Suprapubic skin (tissue), 3 donors: ENCODE results near the gene KRTAP3-2.

ENCODE experiments used
- POLR2A ChIP-seq, 2 donors: fragments of 450-650 bp; IDR thresholded peaks; one replicate each; pipeline ENCODE4 v1.6.1; 2017; ENCODE audit warnings: antibody characterized with exemption in 2 of 2, mild to moderate bottlenecking in 2 of 2, moderate library complexity in 2 of 2
- TF ChIP-seq, protein P1 (sequence below), 2 donors: fragments of 200-600 bp in 1 of 2; fragments of 450-650 bp in 1 of 2; sonication (generic) in 1 of 2; IDR thresholded peaks; one replicate each; pipeline ENCODE4 v1.5.1; 2016 to 2019; ENCODE audit warnings: antibody characterized with exemption in 2 of 2, mild to moderate bottlenecking in 1 of 2, moderate library complexity in 1 of 2

DNA sequence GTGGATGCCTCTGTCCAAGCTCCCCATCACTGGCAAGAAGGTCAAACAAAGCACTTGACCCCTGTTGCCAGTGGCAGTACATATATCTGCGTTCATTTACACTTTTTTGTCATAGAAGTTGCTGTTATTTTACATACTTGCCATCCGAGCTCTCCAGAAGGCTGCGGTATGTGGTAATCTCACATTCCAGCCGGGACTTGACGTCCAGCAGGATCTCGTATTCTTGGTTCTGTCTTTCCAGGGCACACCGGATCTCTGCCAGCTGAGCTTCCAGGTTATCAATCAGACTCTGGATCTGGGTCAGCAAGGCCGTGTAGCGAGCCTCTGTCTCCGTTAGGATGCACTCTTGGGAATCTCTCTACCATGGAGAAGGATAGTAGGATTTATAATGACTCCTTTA is 39.6 kb downstream of the KRTAP3-2 start:
- no peak for TF ChIP-seq POLR2A (IDR thresholded peaks at IDR 0.05)
- TF ChIP-seq, protein P1, sequence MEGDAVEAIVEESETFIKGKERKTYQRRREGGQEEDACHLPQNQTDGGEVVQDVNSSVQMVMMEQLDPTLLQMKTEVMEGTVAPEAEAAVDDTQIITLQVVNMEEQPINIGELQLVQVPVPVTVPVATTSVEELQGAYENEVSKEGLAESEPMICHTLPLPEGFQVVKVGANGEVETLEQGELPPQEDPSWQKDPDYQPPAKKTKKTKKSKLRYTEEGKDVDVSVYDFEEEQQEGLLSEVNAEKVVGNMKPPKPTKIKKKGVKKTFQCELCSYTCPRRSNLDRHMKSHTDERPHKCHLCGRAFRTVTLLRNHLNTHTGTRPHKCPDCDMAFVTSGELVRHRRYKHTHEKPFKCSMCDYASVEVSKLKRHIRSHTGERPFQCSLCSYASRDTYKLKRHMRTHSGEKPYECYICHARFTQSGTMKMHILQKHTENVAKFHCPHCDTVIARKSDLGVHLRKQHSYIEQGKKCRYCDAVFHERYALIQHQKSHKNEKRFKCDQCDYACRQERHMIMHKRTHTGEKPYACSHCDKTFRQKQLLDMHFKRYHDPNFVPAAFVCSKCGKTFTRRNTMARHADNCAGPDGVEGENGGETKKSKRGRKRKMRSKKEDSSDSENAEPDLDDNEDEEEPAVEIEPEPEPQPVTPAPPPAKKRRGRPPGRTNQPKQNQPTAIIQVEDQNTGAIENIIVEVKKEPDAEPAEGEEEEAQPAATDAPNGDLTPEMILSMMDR (IDR thresholded peaks at IDR 0.05): no peak
